Measurements from ENCODE around the gene LIN28B. TPM values are rescaled to one million over a fixed set of nuclear protein-coding genes. Genes with fewer than 3 reads are reported as not detected.

LIN28B gene
- total RNA-seq, 1 donor from 2014 or later: not detected

DNA sequence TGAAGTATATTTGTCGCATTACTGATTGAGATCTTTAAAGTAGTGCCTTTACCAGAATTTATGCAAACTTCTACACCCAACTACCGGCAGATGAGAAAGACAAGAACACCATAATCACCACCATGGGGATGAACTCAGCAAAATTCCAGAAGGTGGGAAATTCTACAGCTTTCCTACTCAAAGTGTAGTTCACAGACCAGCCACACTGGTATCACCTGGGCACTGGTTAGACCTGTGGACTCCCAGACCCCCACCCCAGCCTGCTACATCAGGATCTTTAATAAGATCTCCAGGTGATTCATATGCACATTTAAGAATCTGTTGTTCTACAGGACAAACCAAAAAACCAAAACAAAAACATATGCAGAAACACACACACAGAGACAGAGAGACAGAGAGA lies 155.0 kb downstream of the LIN28B start:
- peaks cover 10% of the 10 kb centered on the region for H3K27me3 Mint-ChIP-seq
- TF ChIP-seq, protein P1, sequence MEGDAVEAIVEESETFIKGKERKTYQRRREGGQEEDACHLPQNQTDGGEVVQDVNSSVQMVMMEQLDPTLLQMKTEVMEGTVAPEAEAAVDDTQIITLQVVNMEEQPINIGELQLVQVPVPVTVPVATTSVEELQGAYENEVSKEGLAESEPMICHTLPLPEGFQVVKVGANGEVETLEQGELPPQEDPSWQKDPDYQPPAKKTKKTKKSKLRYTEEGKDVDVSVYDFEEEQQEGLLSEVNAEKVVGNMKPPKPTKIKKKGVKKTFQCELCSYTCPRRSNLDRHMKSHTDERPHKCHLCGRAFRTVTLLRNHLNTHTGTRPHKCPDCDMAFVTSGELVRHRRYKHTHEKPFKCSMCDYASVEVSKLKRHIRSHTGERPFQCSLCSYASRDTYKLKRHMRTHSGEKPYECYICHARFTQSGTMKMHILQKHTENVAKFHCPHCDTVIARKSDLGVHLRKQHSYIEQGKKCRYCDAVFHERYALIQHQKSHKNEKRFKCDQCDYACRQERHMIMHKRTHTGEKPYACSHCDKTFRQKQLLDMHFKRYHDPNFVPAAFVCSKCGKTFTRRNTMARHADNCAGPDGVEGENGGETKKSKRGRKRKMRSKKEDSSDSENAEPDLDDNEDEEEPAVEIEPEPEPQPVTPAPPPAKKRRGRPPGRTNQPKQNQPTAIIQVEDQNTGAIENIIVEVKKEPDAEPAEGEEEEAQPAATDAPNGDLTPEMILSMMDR (IDR thresholded peaks at IDR 0.05): no peak
- ATAC-seq (ENCODE audit: low read depth): no peak
- ChIA-PET CTCF (no interaction called here), POLR2A (no interaction called here)
- H3K36me3 Mint-ChIP-seq (ENCODE audit: low read depth): no peaks in the 10 kb centered on the region
- H3K9me3 Mint-ChIP-seq: no peaks in the 10 kb centered on the region
- intact Hi-C loops (cut with micrococcal nuclease): no loop called here
- H3K4me1 Mint-ChIP-seq: no peaks in the 10 kb centered on the region
- no peak overlapping the region for H3K4me3 Mint-ChIP-seq
- DNase-seq: no peak
- no peak overlapping the region for H3K27ac Mint-ChIP-seq

DNA sequence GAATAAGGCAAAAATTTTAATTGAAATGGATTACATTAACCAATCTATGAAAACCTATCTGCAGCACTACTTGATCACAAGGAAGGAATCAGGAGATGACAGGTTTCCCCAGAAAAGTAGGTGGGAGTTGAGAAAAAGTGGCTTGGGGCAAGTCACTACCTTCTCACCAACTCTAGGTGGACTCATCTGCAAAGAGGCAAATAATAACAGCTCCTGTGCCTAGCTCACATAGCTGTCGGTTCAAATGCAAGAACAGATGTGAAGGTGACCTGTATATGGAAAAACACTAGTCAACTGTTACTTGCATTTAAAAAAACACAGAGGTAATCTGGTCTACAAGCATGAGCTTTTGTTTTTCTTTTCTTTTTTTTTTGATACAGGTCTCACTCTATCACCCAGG lies 155.7 kb downstream of the LIN28B start:
- ChIA-PET CTCF (no interaction called here), POLR2A (no interaction called here)
- no peaks in the 10 kb centered on the region for H3K9me3 Mint-ChIP-seq
- intact Hi-C loops (cut with micrococcal nuclease): no loop called here
- H3K4me1 Mint-ChIP-seq: no peaks in the 10 kb centered on the region
- DNase-seq (no peak), ATAC-seq (ENCODE audit: low read depth) (no peak)
- H3K27ac Mint-ChIP-seq: no peak overlapping the region
- H3K4me3 Mint-ChIP-seq: no peak overlapping the region
- H3K36me3 Mint-ChIP-seq (ENCODE audit: low read depth): no peaks in the 10 kb centered on the region
- peaks cover 12% of the 10 kb centered on the region for H3K27me3 Mint-ChIP-seq
- TF ChIP-seq, protein P1 (IDR thresholded peaks at IDR 0.05): no peak

DNA sequence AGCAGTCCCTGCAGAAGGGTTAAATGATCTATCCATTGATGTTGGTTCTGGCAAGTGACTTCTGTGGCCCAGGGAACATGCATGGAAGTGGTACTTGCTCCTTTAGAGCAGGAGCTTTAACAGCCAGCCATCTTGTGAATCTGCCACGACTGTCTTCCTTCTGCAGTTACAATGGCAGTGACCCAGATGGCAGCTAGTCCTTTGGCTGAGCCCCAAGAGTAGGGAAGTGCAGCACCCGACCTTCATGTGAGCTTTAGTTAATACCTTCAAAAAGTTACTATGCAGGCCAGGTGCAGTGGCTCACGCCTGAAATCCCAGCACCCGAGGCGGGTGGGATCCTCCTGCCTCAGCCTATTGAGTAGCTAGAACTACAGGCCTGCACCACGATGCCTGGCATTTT lies 156.5 kb downstream of the LIN28B start:
- Mint-ChIP-seq H3K4me3 (no peak overlapping the region), H3K27ac (no peak overlapping the region), H3K4me1 (no peaks in the 10 kb centered on the region), H3K9me3 (no peaks in the 10 kb centered on the region), H3K36me3 (ENCODE audit: low read depth) (no peaks in the 10 kb centered on the region), H3K27me3 (peaks cover 14% of the 10 kb centered on the region)
- ChIA-PET CTCF (no interaction called here), POLR2A (no interaction called here)
- ATAC-seq (ENCODE audit: low read depth) (no peak), DNase-seq (no peak)
- intact Hi-C loops (cut with micrococcal nuclease): no loop called here
- TF ChIP-seq, protein P1 (IDR thresholded peaks at IDR 0.05): no peak

DNA sequence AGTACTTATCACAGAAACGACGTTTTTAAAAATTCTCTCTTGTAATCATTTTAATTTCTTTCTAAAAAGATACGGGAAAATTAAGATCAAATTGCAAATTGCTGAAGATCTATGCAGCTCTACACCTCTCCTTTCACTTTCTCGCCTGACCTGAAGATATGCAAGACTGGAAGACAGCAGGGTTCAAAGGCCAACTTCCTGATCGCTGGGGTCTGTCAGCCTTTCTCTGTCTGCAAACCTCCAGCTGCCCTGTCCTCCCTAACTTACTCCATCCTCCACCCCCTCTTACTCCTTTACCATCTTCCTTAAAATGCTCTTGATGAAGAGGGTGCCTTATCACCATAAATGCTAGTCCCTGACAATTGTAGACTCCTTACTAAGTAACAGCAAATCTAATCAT lies 159.2 kb downstream of the LIN28B start:
- Mint-ChIP-seq H3K27me3 (peaks cover 15% of the 10 kb centered on the region), H3K4me3 (no peak overlapping the region), H3K9me3 (no peaks in the 10 kb centered on the region), H3K4me1 (no peaks in the 10 kb centered on the region), H3K36me3 (ENCODE audit: low read depth) (no peaks in the 10 kb centered on the region), H3K27ac (no peak overlapping the region)
- ChIA-PET POLR2A (no interaction called here), CTCF (no interaction called here)
- TF ChIP-seq, protein P1 (IDR thresholded peaks at IDR 0.05): no peak
- ATAC-seq (ENCODE audit: low read depth) (no peak), DNase-seq (no peak)
- intact Hi-C loops (cut with micrococcal nuclease): no loop called here

DNA sequence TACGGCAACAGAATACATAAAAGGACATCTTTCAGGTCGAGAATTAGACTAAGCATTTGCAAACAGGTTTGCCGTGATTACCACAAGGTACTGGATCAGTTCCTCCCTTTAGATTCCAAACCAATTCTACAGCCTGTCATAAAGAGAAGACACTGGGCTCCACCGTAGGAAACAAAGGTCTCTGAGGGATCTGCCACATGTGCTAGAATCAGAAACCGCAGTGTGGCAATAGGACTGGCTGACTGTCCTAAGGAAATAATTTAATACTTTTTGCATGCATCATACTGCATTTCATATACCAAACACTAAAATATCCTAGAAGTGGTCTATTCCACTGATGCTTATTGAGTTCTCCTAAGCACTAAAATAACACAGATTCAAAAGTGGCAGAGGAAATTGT lies 163.7 kb downstream of the LIN28B start:
- no peak overlapping the region for H3K4me3 Mint-ChIP-seq
- ATAC-seq (ENCODE audit: low read depth) (no peak), DNase-seq (no peak)
- H3K9me3 Mint-ChIP-seq: no peaks in the 10 kb centered on the region
- peaks cover 11% of the 10 kb centered on the region for H3K27me3 Mint-ChIP-seq
- no peaks in the 10 kb centered on the region for H3K4me1 Mint-ChIP-seq
- ChIA-PET CTCF (no interaction called here), POLR2A (no interaction called here)
- H3K36me3 Mint-ChIP-seq (ENCODE audit: low read depth): no peaks in the 10 kb centered on the region
- TF ChIP-seq, protein P1 (IDR thresholded peaks at IDR 0.05): no peak
- intact Hi-C loops (cut with micrococcal nuclease): no loop called here
- no peak overlapping the region for H3K27ac Mint-ChIP-seq
